ENCODE measurements around the gene ZGPAT. TPM values are rescaled to one million over a fixed set of nuclear protein-coding genes. Genes with fewer than 3 reads are reported as not detected.

The ZGPAT gene
- total and polyA plus RNA-seq, 2 of the 13 experiments (the other 11 are each of a cell fraction or from before 2014, with no cell fraction given), result 23.0 to 41.9 TPM

DNA sequence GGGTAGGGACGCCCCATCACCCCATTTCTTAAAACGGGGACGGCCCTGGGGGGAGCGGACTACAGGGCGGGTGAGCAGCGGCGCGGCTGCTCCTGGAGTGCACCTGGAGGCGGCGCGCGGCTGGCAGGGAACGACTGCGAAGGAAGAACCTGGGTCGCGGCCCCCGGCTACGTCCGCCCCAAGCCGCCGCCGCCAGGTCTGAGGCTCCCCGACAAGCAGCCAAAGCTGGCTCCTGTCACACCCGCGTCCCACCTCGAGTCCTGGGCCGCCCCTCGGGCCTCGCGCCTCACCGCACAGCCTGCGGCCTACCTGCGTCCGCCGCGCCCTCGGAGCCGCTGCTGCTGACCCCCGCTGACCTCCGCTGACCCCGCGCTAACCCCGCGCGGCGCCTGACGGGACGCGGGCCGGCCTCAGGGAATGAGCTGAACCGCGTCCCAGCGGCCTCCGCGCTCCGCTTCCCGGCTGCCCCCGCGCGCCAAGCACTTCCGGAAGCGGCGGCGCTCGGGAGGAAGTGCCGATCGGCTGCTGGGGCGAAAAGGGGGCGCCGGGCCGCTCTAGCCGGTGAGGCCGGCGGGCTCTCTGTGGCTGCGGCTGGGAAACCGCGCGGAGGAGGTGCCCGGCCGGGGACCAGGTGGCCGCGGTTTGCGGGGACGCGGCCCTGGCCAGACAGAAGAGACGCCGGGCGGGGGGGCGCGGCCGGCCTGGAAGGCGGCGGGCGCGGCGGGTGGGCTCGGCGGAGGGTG is at the start of gene ZGPAT, which contains the start of gene ARFRP1 (continued):
- TF ChIP-seq, protein P1, sequence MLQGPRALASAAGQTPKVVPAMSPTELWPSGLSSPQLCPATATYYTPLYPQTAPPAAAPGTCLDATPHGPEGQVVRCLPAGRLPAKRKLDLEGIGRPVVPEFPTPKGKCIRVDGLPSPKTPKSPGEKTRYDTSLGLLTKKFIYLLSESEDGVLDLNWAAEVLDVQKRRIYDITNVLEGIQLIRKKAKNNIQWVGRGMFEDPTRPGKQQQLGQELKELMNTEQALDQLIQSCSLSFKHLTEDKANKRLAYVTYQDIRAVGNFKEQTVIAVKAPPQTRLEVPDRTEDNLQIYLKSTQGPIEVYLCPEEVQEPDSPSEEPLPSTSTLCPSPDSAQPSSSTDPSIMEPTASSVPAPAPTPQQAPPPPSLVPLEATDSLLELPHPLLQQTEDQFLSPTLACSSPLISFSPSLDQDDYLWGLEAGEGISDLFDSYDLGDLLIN (CRISPR knock-in tag; IDR thresholded peaks at IDR 0.05; ENCODE audit: borderline replicate concordance), result peak; percentile 81
- TF ChIP-seq CHD2 (IDR thresholded peaks at IDR 0.05; ENCODE audit: low read depth, low read length) (peak; percentile 69), POLR2G (IDR thresholded peaks at IDR 0.05; ENCODE audit: low read depth, low read length) (peak; percentile 93), ZNF331 (CRISPR knock-in tag; IDR thresholded peaks at IDR 0.05) (peak; percentile 96), RELA (CRISPR knock-in tag; IDR thresholded peaks at IDR 0.05) (peak; percentile 93), HOXA3 (CRISPR knock-in tag; IDR thresholded peaks at IDR 0.05) (peak; percentile 98), ZSCAN9 (CRISPR knock-in tag; IDR thresholded peaks at IDR 0.05; ENCODE audit: borderline replicate concordance) (peak; percentile 95), RFXANK (CRISPR knock-in tag; IDR thresholded peaks at IDR 0.05) (peak; percentile 88; the same call in 1 of the 2 replicates), REXO4 (CRISPR knock-in tag; IDR thresholded peaks at IDR 0.05; ENCODE audit: borderline replicate concordance) (0 out of 2 replicates have a peak, but pooled peaks have one; percentile 15), ZC3H13 (CRISPR knock-in tag; IDR thresholded peaks at IDR 0.05) (peak; percentile 91; the same call in 1 of the 2 replicates), HMG20A (CRISPR knock-in tag; IDR thresholded peaks at IDR 0.05; ENCODE audit: borderline replicate concordance) (no peak; the same call in 1 of the 2 replicates), ZNF12 (CRISPR knock-in tag; IDR thresholded peaks at IDR 0.05) (no peak; the same call in 1 of the 2 replicates), ZNF329 (CRISPR knock-in tag; IDR thresholded peaks at IDR 0.05; ENCODE audit: low read depth) (peak; percentile 64; the same call in 1 of the 2 replicates), ZNF343 (CRISPR knock-in tag; IDR thresholded peaks at IDR 0.05) (no peak), GPN1 (CRISPR knock-in tag; IDR thresholded peaks at IDR 0.05; ENCODE audit: borderline replicate concordance) (peak; percentile 83; the same call in 1 of the 2 replicates), ZNF747 (CRISPR knock-in tag; IDR thresholded peaks at IDR 0.05; ENCODE audit: borderline replicate concordance) (peak; percentile 96), CREB1 (IDR thresholded peaks at IDR 0.05) (peak; percentile 22; the same call in 1 of the 2 replicates), CREB1 (CRISPR knock-in tag; IDR thresholded peaks at IDR 0.05) (no peak)
- TF ChIP-seq, protein P2, sequence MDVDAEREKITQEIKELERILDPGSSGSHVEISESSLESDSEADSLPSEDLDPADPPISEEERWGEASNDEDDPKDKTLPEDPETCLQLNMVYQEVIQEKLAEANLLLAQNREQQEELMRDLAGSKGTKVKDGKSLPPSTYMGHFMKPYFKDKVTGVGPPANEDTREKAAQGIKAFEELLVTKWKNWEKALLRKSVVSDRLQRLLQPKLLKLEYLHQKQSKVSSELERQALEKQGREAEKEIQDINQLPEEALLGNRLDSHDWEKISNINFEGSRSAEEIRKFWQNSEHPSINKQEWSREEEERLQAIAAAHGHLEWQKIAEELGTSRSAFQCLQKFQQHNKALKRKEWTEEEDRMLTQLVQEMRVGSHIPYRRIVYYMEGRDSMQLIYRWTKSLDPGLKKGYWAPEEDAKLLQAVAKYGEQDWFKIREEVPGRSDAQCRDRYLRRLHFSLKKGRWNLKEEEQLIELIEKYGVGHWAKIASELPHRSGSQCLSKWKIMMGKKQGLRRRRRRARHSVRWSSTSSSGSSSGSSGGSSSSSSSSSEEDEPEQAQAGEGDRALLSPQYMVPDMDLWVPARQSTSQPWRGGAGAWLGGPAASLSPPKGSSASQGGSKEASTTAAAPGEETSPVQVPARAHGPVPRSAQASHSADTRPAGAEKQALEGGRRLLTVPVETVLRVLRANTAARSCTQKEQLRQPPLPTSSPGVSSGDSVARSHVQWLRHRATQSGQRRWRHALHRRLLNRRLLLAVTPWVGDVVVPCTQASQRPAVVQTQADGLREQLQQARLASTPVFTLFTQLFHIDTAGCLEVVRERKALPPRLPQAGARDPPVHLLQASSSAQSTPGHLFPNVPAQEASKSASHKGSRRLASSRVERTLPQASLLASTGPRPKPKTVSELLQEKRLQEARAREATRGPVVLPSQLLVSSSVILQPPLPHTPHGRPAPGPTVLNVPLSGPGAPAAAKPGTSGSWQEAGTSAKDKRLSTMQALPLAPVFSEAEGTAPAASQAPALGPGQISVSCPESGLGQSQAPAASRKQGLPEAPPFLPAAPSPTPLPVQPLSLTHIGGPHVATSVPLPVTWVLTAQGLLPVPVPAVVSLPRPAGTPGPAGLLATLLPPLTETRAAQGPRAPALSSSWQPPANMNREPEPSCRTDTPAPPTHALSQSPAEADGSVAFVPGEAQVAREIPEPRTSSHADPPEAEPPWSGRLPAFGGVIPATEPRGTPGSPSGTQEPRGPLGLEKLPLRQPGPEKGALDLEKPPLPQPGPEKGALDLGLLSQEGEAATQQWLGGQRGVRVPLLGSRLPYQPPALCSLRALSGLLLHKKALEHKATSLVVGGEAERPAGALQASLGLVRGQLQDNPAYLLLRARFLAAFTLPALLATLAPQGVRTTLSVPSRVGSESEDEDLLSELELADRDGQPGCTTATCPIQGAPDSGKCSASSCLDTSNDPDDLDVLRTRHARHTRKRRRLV (CRISPR knock-in tag; IDR thresholded peaks at IDR 0.05), result no peak
- TF ChIP-seq, protein P3, sequence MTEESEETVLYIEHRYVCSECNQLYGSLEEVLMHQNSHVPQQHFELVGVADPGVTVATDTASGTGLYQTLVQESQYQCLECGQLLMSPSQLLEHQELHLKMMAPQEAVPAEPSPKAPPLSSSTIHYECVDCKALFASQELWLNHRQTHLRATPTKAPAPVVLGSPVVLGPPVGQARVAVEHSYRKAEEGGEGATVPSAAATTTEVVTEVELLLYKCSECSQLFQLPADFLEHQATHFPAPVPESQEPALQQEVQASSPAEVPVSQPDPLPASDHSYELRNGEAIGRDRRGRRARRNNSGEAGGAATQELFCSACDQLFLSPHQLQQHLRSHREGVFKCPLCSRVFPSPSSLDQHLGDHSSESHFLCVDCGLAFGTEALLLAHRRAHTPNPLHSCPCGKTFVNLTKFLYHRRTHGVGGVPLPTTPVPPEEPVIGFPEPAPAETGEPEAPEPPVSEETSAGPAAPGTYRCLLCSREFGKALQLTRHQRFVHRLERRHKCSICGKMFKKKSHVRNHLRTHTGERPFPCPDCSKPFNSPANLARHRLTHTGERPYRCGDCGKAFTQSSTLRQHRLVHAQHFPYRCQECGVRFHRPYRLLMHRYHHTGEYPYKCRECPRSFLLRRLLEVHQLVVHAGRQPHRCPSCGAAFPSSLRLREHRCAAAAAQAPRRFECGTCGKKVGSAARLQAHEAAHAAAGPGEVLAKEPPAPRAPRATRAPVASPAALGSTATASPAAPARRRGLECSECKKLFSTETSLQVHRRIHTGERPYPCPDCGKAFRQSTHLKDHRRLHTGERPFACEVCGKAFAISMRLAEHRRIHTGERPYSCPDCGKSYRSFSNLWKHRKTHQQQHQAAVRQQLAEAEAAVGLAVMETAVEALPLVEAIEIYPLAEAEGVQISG (CRISPR knock-in tag; IDR thresholded peaks at IDR 0.05), result peak; percentile 99
